Medulla oblongata (tissue), 1 donor: ENCODE results near the gene MLC1.

Experiments used
- DNase-seq: peaks from one replicate; pipeline ENCODE4 v3.0.0-alpha.2; 2015; ENCODE audit errors: extremely low spot score

MLC1 gene

GRCh38 chr22:50085211-50085972 is at the start of gene MLC1:
TSS of gene MLC1 (minus strand) at chr22:50085426. CDS start at chr22:50084902, 524 bp downstream.
- DNase-seq: peak; percentile 69

- no peak for DNase-seq
Measured at GRCh38 chr22:50134481-50134880, 49.3 kb upstream of the MLC1 start.

- no peak for DNase-seq
Measured at GRCh38 chr22:50131894-50132293, 46.7 kb upstream of the MLC1 start.

GRCh38 chr22:50129121-50129736 is 44.0 kb upstream of the MLC1 start:
- no peak for DNase-seq

GRCh38 chr22:50125029-50125428 is 39.8 kb upstream of the MLC1 start:
- no peak for DNase-seq

GRCh38 chr22:50123119-50123518 is 37.9 kb upstream of the MLC1 start:
- no peak for DNase-seq

GRCh38 chr22:50121202-50121740 is 36.0 kb upstream of the MLC1 start:
- DNase-seq: no peak

- peak; percentile 9 for DNase-seq
Measured at GRCh38 chr22:50119768-50120251, 34.6 kb upstream of the MLC1 start.

- no peak for DNase-seq
Measured at GRCh38 chr22:50119169-50119767, 34.0 kb upstream of the MLC1 start.

GRCh38 chr22:50118557-50119168 is 33.4 kb upstream of the MLC1 start:
- DNase-seq: no peak

- DNase-seq: no peak
Measured at GRCh38 chr22:50118129-50118528, 32.9 kb upstream of the MLC1 start.

- DNase-seq: no peak
Measured at GRCh38 chr22:50117168-50117762, 32.0 kb upstream of the MLC1 start.

GRCh38 chr22:50115693-50116092 is 30.5 kb upstream of the MLC1 start:
- no peak for DNase-seq

- no peak for DNase-seq
Measured at GRCh38 chr22:50114221-50115021, 29.2 kb upstream of the MLC1 start.

GRCh38 chr22:50112151-50113118 is 27.2 kb upstream of the MLC1 start:
- peak; percentile 41 for DNase-seq

GRCh38 chr22:50111056-50111455 is 25.8 kb upstream of the MLC1 start:
- no peak for DNase-seq

GRCh38 chr22:50107529-50107928 is 22.3 kb upstream of the MLC1 start:
- no peak for DNase-seq

GRCh38 chr22:50105208-50106100 is 20.2 kb upstream of the MLC1 start:
- DNase-seq: peak; percentile 72

- no peak for DNase-seq
Measured at GRCh38 chr22:50104141-50104544, 18.9 kb upstream of the MLC1 start.
